ENCODE results near the gene OR9Q1. TPM values are rescaled to one million over a fixed set of nuclear protein-coding genes. Genes with fewer than 3 reads are reported as not detected.

Gene OR9Q1
- total RNA-seq, 5 donors from 2014 or later (not counting 1 experiment from before 2014, with no cell fraction given): not detected

DNA sequence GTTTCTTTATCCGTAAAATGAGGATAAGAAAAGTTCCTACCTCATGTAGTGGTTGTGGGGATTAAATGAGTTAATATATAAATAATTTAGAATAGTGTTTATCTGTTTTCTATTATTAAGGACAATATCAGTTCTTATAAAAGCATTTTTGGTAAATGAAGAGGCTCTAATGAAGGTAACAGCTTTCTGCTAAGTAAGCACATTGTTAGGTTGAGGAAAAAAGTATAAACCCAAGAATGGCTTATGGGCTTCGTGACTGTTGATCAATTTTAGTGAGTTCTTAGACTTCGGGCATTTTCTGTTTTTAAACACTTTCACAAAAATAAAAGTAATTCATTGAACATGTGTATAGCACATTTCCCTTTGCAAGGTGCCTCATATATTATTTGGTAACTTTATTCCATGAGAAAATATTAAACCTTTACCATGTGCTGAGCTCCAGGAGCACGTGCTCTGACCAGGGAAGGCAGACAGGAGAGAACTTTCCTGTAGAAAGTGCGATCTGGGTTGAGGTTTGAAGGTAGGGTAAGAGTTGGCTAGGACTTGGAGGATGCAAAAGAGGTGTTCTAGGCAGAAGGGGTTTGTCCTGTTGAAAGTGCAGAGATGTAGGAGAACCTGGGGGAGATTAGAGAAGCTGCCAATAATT, 153.9 kb downstream of the OR9Q1 start:
- Histone ChIP-seq H3K4me1 (ENCODE audit: control insufficient read depth in 1 of 2, extremely low read depth in 1 of 2, insufficient read depth in 2 of 2, low read length in 2 of 2) (no peaks in the 10 kb centered on the region), H3K36me3 (ENCODE audit: control insufficient read depth in 2 of 2, extremely low read depth in 1 of 2, insufficient read depth in 1 of 2, low read length in 1 of 2) (no peaks in the 10 kb centered on the region), H3K27me3 (replicated peaks in 1 of 2; ENCODE audit: control insufficient read depth in 2 of 2, extremely low read depth in 1 of 2, insufficient read depth in 2 of 2, low read length in 1 of 2) (peaks cover 0 to 3% of the 10 kb centered on the region in 2 experiments), H3K27ac (ENCODE audit: low read length) (no peak overlapping the region), H3K9me3 (no peaks in the 10 kb centered on the region), H3K4me3 (ENCODE audit: control insufficient read depth in 1 of 2, extremely low read depth in 1 of 2, low read length in 1 of 2) (no peak overlapping the region)
- ChIA-PET CTCF (no interaction called here), POLR2A (no interaction called here)
- ATAC-seq (replicated peaks in 1 of 4) (no peak), DNase-seq (no peak)
- WGBS (ENCODE audit: insufficient coverage): 70% methylated on average over 2 of the region's 5 CpGs
- Mint-ChIP-seq H3K9me3 (no peaks in the 10 kb centered on the region), H3K4me1 (no peaks in the 10 kb centered on the region), H3K27ac (no peak overlapping the region), H3K4me3 (no peak overlapping the region), H3K27me3 (peaks cover 30 to 35% of the 10 kb centered on the region in 2 donors), H3K36me3 (no peaks in the 10 kb centered on the region)

DNA sequence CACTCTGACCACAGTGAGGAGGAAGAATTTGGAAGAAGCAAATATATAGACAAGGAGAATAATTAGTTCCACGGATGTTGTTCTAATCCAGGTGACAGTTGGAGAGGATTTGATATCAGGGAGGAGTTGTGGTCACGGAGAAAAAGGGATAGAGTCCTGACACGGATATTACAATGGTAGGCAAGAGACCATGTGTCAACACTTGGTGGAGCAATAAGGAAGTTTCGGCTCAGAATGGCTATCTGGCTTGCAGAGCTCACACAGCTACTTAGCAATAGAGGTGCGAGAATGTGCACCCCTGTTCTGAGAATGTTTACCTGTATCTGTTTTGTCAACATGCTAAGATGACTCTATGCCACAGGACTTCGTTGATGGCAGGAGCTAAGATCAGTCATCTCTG, 154.8 kb downstream of the OR9Q1 start:
- H3K27me3 ChIP-seq (replicated peaks in 1 of 2; ENCODE audit: control insufficient read depth in 2 of 2, extremely low read depth in 1 of 2, insufficient read depth in 2 of 2, low read length in 1 of 2): peaks cover 0 to 3% of the 10 kb centered on the region in 2 experiments
- Mint-ChIP-seq H3K27me3 (peaks cover 30 to 34% of the 10 kb centered on the region in 2 donors), H3K4me1 (no peaks in the 10 kb centered on the region), H3K36me3 (no peaks in the 10 kb centered on the region), H3K4me3 (no peak overlapping the region), H3K27ac (no peak overlapping the region), H3K9me3 (no peaks in the 10 kb centered on the region)
- H3K36me3 ChIP-seq (ENCODE audit: control insufficient read depth in 2 of 2, extremely low read depth in 1 of 2, insufficient read depth in 1 of 2, low read length in 1 of 2): no peaks in the 10 kb centered on the region
- ATAC-seq (replicated peaks in 1 of 4) (no peak), DNase-seq (no peak)
- no peaks in the 10 kb centered on the region for H3K4me1 ChIP-seq (ENCODE audit: control insufficient read depth in 1 of 2, extremely low read depth in 1 of 2, insufficient read depth in 2 of 2, low read length in 2 of 2)
- H3K9me3 ChIP-seq: no peaks in the 10 kb centered on the region
- H3K27ac ChIP-seq (ENCODE audit: low read length): no peak overlapping the region
- WGBS (ENCODE audit: insufficient coverage): 83% methylated on average over 4 of the region's 6 CpGs
- no peak overlapping the region for H3K4me3 ChIP-seq (ENCODE audit: control insufficient read depth in 1 of 2, extremely low read depth in 1 of 2, low read length in 1 of 2)
- ChIA-PET POLR2A (no interaction called here), CTCF (no interaction called here)

DNA sequence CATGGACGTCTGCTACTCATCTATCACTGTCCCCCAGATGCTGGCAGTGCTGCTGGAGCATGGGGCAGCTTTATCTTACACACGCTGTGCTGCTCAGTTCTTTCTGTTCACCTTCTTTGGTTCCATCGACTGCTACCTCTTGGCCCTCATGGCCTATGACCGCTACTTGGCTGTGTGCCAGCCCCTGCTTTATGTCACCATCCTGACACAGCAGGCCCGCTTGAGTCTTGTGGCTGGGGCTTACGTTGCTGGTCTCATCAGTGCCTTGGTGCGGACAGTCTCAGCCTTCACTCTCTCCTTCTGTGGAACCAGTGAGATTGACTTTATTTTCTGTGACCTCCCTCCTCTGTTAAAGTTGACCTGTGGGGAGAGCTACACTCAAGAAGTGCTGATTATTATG, 156.0 kb downstream of the OR9Q1 start:
- no peak overlapping the region for H3K4me3 Mint-ChIP-seq
- Histone ChIP-seq H3K9me3 (no peaks in the 10 kb centered on the region), H3K4me1 (ENCODE audit: control insufficient read depth in 1 of 2, extremely low read depth in 1 of 2, insufficient read depth in 2 of 2, low read length in 2 of 2) (no peaks in the 10 kb centered on the region), H3K27ac (ENCODE audit: low read length) (no peak overlapping the region), H3K27me3 (replicated peaks in 1 of 2; ENCODE audit: control insufficient read depth in 2 of 2, extremely low read depth in 1 of 2, insufficient read depth in 2 of 2, low read length in 1 of 2) (peaks cover 0 to 3% of the 10 kb centered on the region in 2 experiments), H3K4me3 (ENCODE audit: control insufficient read depth in 1 of 2, extremely low read depth in 1 of 2, low read length in 1 of 2) (no peak overlapping the region), H3K36me3 (ENCODE audit: control insufficient read depth in 2 of 2, extremely low read depth in 1 of 2, insufficient read depth in 1 of 2, low read length in 1 of 2) (no peaks in the 10 kb centered on the region)
- no peak overlapping the region for H3K27ac Mint-ChIP-seq
- 88% methylated on average over 3 of the region's 7 CpGs for WGBS (ENCODE audit: insufficient coverage)
- CTCF ChIA-PET: no interaction called here
- no peak for ATAC-seq (replicated peaks in 1 of 4)
- H3K9me3 Mint-ChIP-seq: no peaks in the 10 kb centered on the region
- H3K36me3 Mint-ChIP-seq: no peaks in the 10 kb centered on the region
- H3K27me3 Mint-ChIP-seq: peaks cover 31 to 34% of the 10 kb centered on the region in 2 donors
- POLR2A ChIA-PET: no interaction called here
- no peaks in the 10 kb centered on the region for H3K4me1 Mint-ChIP-seq
- no peak for DNase-seq

DNA sequence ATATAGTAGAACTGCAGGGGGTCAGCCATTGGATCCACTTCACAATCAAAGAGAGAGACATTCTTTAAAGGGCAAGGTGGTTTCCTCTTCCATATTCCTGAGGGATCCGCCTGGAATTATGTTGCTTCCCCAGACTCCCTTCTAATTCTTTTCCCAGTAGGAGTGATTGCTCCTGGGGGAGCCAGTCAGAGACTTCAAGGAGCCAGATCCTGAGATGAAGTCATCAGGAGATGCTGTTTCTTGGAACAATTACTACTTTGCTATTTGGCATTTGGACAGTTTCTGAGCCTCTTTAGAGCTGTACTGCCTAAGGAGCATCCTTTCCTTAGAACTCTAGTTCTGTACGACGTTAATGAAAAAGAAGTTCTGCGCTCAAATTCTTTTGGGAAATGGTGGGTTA, 163.3 kb downstream of the OR9Q1 start:
- H3K4me1 Mint-ChIP-seq: no peaks in the 10 kb centered on the region
- H3K9me3 Mint-ChIP-seq: no peaks in the 10 kb centered on the region
- no CpG with 5 or more reads among the region's 4 CpGs for WGBS (ENCODE audit: insufficient coverage)
- H3K4me1 ChIP-seq (ENCODE audit: control insufficient read depth in 1 of 2, extremely low read depth in 1 of 2, insufficient read depth in 2 of 2, low read length in 2 of 2): no peaks in the 10 kb centered on the region
- H3K27me3 ChIP-seq (replicated peaks in 1 of 2; ENCODE audit: control insufficient read depth in 2 of 2, extremely low read depth in 1 of 2, insufficient read depth in 2 of 2, low read length in 1 of 2): peaks cover 0 to 7% of the 10 kb centered on the region in 2 experiments
- peaks cover 0 to 4% of the 10 kb centered on the region in 2 donors for H3K27me3 Mint-ChIP-seq
- DNase-seq (no peak), ATAC-seq (replicated peaks in 1 of 4) (no peak)
- H3K4me3 Mint-ChIP-seq: no peak overlapping the region
- H3K27ac Mint-ChIP-seq: no peak overlapping the region
- H3K36me3 Mint-ChIP-seq: no peaks in the 10 kb centered on the region
- no peaks in the 10 kb centered on the region for H3K36me3 ChIP-seq (ENCODE audit: control insufficient read depth in 2 of 2, extremely low read depth in 1 of 2, insufficient read depth in 1 of 2, low read length in 1 of 2)
- no peaks in the 10 kb centered on the region for H3K9me3 ChIP-seq
- CTCF ChIA-PET: no interaction called here
- no peak overlapping the region for H3K4me3 ChIP-seq (ENCODE audit: control insufficient read depth in 1 of 2, extremely low read depth in 1 of 2, low read length in 1 of 2)
- POLR2A ChIA-PET: no interaction called here
- H3K27ac ChIP-seq (ENCODE audit: low read length): no peak overlapping the region

DNA sequence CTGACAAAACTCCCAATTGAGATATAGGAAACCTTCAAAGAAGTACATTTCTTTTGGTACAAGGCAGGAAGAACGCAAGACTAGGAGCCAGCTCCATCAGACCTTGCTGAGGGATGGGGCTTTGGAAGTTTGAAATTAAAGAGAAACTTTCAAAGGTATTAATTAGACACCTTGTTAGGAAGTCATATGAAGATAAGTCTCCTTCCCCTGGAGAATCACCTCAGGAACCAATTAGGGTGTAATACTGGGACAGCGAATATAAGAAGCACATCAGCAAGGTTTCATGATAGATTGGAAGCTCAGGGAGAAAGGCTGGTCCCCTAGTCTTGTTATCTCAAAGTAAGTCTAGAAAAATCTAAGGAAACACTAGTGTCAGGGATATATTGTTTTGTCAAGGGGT, 165.1 kb downstream of the OR9Q1 start, which contains the start of gene OR9Q2:
OR9Q2 (plus strand) TSS at position 301 of the 400 bp plus-strand sequence. CDS start 1,421 bp downstream, outside the sequence.
- no peaks in the 10 kb centered on the region for H3K4me1 ChIP-seq (ENCODE audit: control insufficient read depth in 1 of 2, extremely low read depth in 1 of 2, insufficient read depth in 2 of 2, low read length in 2 of 2)
- H3K27ac Mint-ChIP-seq: no peak within 1 kb of the TSS
- no peak for ATAC-seq (replicated peaks in 1 of 4)
- ChIA-PET POLR2A (no interaction called here), CTCF (no interaction called here)
- H3K4me1 Mint-ChIP-seq: no peaks in the 10 kb centered on the region
- no peak within 1 kb of the TSS for H3K4me3 ChIP-seq (ENCODE audit: control insufficient read depth in 1 of 2, extremely low read depth in 1 of 2, low read length in 1 of 2)
- H3K36me3 Mint-ChIP-seq: no peaks in the 10 kb centered on the region
- H3K9me3 Mint-ChIP-seq: no peaks in the 10 kb centered on the region
- H3K27me3 Mint-ChIP-seq: peaks cover 0 to 4% of the 10 kb centered on the region in 2 donors
- H3K4me3 Mint-ChIP-seq: no peak within 1 kb of the TSS
- WGBS (ENCODE audit: insufficient coverage): 100% methylated on average over 1 of the region's 2 CpGs
- H3K36me3 ChIP-seq (ENCODE audit: control insufficient read depth in 2 of 2, extremely low read depth in 1 of 2, insufficient read depth in 1 of 2, low read length in 1 of 2): no peaks in the 10 kb centered on the region
- no peak within 1 kb of the TSS for H3K27ac ChIP-seq (ENCODE audit: low read length)
- no peaks in the 10 kb centered on the region for H3K9me3 ChIP-seq
- no peak for DNase-seq
- peaks cover 0 to 7% of the 10 kb centered on the region in 2 experiments for H3K27me3 ChIP-seq (replicated peaks in 1 of 2; ENCODE audit: control insufficient read depth in 2 of 2, extremely low read depth in 1 of 2, insufficient read depth in 2 of 2, low read length in 1 of 2)

DNA sequence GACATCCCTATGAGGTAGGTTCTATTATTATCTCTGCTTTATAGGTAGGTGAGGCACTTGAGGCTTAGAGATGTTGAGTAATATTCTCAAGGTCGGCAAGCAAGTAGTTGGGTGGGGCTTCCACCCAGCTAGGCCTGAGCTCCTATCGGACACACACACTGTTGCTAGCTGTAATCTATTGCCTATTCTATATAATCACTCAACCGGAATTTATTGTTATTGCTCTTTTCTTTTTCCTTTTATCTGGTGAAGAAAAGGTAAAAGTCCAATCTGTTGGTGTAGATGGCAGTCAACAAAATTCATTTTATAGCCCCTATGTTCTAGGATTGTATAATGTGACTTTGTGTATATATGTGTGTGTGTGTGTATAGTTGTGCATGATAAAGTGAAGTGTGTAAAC, 168.5 kb downstream of the OR9Q1 start:
- H3K4me1 ChIP-seq (ENCODE audit: control insufficient read depth in 1 of 2, extremely low read depth in 1 of 2, insufficient read depth in 2 of 2, low read length in 2 of 2): no peaks in the 10 kb centered on the region
- DNase-seq (no peak), ATAC-seq (replicated peaks in 1 of 4) (no peak)
- no peak overlapping the region for H3K27ac Mint-ChIP-seq
- POLR2A ChIA-PET: no interaction called here
- peaks cover 0 to 6% (median 0%) of the 10 kb centered on the region in 3 donors for H3K9me3 Mint-ChIP-seq
- WGBS (ENCODE audit: insufficient coverage): no CpG with 5 or more reads among the region's 3 CpGs
- peaks cover 0 to 7% of the 10 kb centered on the region in 2 experiments for H3K27me3 ChIP-seq (replicated peaks in 1 of 2; ENCODE audit: control insufficient read depth in 2 of 2, extremely low read depth in 1 of 2, insufficient read depth in 2 of 2, low read length in 1 of 2)
- H3K9me3 ChIP-seq: no peaks in the 10 kb centered on the region
- H3K4me3 ChIP-seq (ENCODE audit: control insufficient read depth in 1 of 2, extremely low read depth in 1 of 2, low read length in 1 of 2): no peak overlapping the region
- no peaks in the 10 kb centered on the region for H3K36me3 ChIP-seq (ENCODE audit: control insufficient read depth in 2 of 2, extremely low read depth in 1 of 2, insufficient read depth in 1 of 2, low read length in 1 of 2)
- no peak overlapping the region for H3K4me3 Mint-ChIP-seq
- CTCF ChIA-PET: no interaction called here
- H3K27ac ChIP-seq (ENCODE audit: low read length): no peak overlapping the region
- H3K36me3 Mint-ChIP-seq: no peaks in the 10 kb centered on the region
- no peaks in the 10 kb centered on the region for H3K27me3 Mint-ChIP-seq
- H3K4me1 Mint-ChIP-seq: no peaks in the 10 kb centered on the region

DNA sequence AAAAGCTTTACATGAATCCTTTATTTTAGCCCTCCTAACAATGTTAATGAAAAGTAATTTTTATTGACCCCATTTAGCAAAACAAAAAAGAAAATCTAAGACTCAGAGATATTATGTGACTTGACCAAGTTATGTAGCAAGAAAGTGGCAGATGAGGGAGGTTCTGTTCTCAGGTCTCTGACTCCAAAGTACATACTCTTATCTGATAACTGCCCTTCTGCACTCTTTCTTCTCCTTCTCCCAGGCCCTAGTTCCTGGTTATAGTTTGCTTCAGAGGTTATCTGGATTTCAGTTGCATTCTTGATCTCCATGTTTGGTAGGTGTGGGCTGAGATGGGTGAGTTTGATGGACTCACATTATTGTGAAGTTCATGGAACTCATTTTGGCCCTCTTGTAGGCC, 169.7 kb downstream of the OR9Q1 start:
- Mint-ChIP-seq H3K27ac (no peak overlapping the region), H3K9me3 (peaks cover 0 to 17% (median 3%) of the 10 kb centered on the region in 3 donors), H3K36me3 (no peaks in the 10 kb centered on the region), H3K27me3 (no peaks in the 10 kb centered on the region), H3K4me1 (no peaks in the 10 kb centered on the region), H3K4me3 (no peak overlapping the region)
- DNase-seq: no peak
- no peak overlapping the region for H3K4me3 ChIP-seq (ENCODE audit: control insufficient read depth in 1 of 2, extremely low read depth in 1 of 2, low read length in 1 of 2)
- no peaks in the 10 kb centered on the region for H3K4me1 ChIP-seq (ENCODE audit: control insufficient read depth in 1 of 2, extremely low read depth in 1 of 2, insufficient read depth in 2 of 2, low read length in 2 of 2)
- H3K27me3 ChIP-seq (replicated peaks in 1 of 2; ENCODE audit: control insufficient read depth in 2 of 2, extremely low read depth in 1 of 2, insufficient read depth in 2 of 2, low read length in 1 of 2): peaks cover 0 to 7% of the 10 kb centered on the region in 2 experiments
- no peaks in the 10 kb centered on the region for H3K36me3 ChIP-seq (ENCODE audit: control insufficient read depth in 2 of 2, extremely low read depth in 1 of 2, insufficient read depth in 1 of 2, low read length in 1 of 2)
- no peak for ATAC-seq (replicated peaks in 1 of 4)
- ChIA-PET POLR2A (no interaction called here), CTCF (no interaction called here)
- no peak overlapping the region for H3K27ac ChIP-seq (ENCODE audit: low read length)
- no peaks in the 10 kb centered on the region for H3K9me3 ChIP-seq
